Small intestine (tissue), 7 donors: ENCODE data around the gene DNAH9. TPM values are rescaled to one million over a fixed set of nuclear protein-coding genes. Genes with fewer than 3 reads are reported as not detected.

Experiments
- DNase-seq, 2 donors: peaks; one replicate each; pipeline versions ENCODE4 v3.0.0 to v3.0.0-alpha.2; 2013
- FAIRE-seq: peaks from 2 replicates; lab custom pipeline; 2012; peaks lifted over from hg19 to GRCh38; lab: Jason Lieb, UNC
- H3K27ac ChIP-seq, 3 donors: one replicate each; pipeline ENCODE4 v1.5.1; 2013; ENCODE audit warnings: low read length in 2 of 3, mild to moderate bottlenecking in 2 of 3, control low read depth in 1 of 3, inconsistent platforms in 1 of 3, low read depth in 1 of 3, moderate library complexity in 1 of 3
- H3K27me3 ChIP-seq, 3 donors: one replicate each; pipeline ENCODE4 v1.6.1; 2013; ENCODE audit warnings: low read length in 3 of 3, inconsistent platforms in 1 of 3; ENCODE audit not compliant: control insufficient read depth in 3 of 3, insufficient read depth in 3 of 3
- H3K36me3 ChIP-seq, 3 donors: one replicate each; pipeline ENCODE4 v1.6.1; 2013; ENCODE audit warnings: low read length in 3 of 3, inconsistent platforms in 1 of 3, low read depth in 1 of 3, mild to moderate bottlenecking in 1 of 3, moderate library complexity in 1 of 3; ENCODE audit not compliant: control insufficient read depth in 3 of 3, insufficient read depth in 2 of 3
- H3K4me1 ChIP-seq, 3 donors: one replicate each; pipeline ENCODE4 v1.6.1; 2013; ENCODE audit warnings: low read length in 2 of 3, inconsistent platforms in 1 of 3, low read depth in 1 of 3, mild to moderate bottlenecking in 1 of 3, moderate library complexity in 1 of 3; ENCODE audit not compliant: control insufficient read depth in 3 of 3, insufficient read depth in 2 of 3
- H3K4me3 ChIP-seq, 3 donors: one replicate each; pipeline ENCODE4 v1.5.1; 2013; ENCODE audit warnings: low read length in 3 of 3, control low read depth in 1 of 3, inconsistent platforms in 1 of 3, low read depth in 1 of 3, mild to moderate bottlenecking in 1 of 3, moderate library complexity in 1 of 3
- H3K9me3 ChIP-seq, 2 donors: one replicate each; pipeline ENCODE4 v1.6.1; 2013; ENCODE audit warnings: low read depth in 1 of 2, low read length in 1 of 2; ENCODE audit not compliant: control insufficient read depth in 2 of 2, insufficient read depth in 1 of 2
- WGBS, 3 donors: extraction: QIAGEN DNeasy Blood & Tissue Kit; methylation state at CpG; one replicate each; pipeline ENCODE4 v1.1.7; 2013; 5-methylcytosine and 5-hydroxymethylcytosine counted together
- polyA plus RNA-seq, 4 donors: library from polyadenylated mRNA; stranded (reverse) in 3 of 4; unstranded in 1 of 4; fragments of 200-250 nt in 3 of 4; fragments of 120-200 nt in 1 of 4; gene quantifications; one replicate each; pipeline versions ENCODE4 v1.2.1 to v1.2.3, GENCODE V29; 2013
- donor health status: healthy with polysubstance abuse.
- donor health status: control.
- donor health status: control.
- donor health status: Bipolar disorder and iron deficiency.
- donor health status: healthy.

Gene DNAH9
- polyA plus RNA-seq, 4 donors = 0.07 to 0.24 TPM; not detected in 2

GRCh38 chr17:11901931-11902330 is 303.7 kb downstream of the DNAH9 start:
- H3K4me3 ChIP-seq = no peak overlapping the region
- FAIRE-seq = no peak
- H3K27me3 ChIP-seq = no peaks in the 10 kb centered on the region
- no peak for DNase-seq
- 74 to 87% (median 85%) methylated on average over 2 of the region's 2 CpGs for WGBS, 3 donors
- H3K4me1 ChIP-seq = no peaks in the 10 kb centered on the region
- no peaks in the 10 kb centered on the region for H3K36me3 ChIP-seq
- no peak overlapping the region for H3K27ac ChIP-seq
- H3K9me3 ChIP-seq = no peaks in the 10 kb centered on the region

- no peak overlapping the region for H3K27ac ChIP-seq
- no peaks in the 10 kb centered on the region for H3K4me1 ChIP-seq
- no peak for FAIRE-seq
- no peak overlapping the region for H3K4me3 ChIP-seq
- 47 to 56% (median 47%) methylated on average over 7 of the region's 7 CpGs for WGBS, 3 donors
- DNase-seq = no peak
- H3K27me3 ChIP-seq = no peaks in the 10 kb centered on the region
- H3K9me3 ChIP-seq = peaks cover 0 to 3% of the 10 kb centered on the region in 2 donors
- no peaks in the 10 kb centered on the region for H3K36me3 ChIP-seq
Observed at GRCh38 chr17:11908711-11909146, 310.5 kb downstream of the DNAH9 start.

- no peaks in the 10 kb centered on the region for H3K4me1 ChIP-seq
- H3K9me3 ChIP-seq = peaks cover 0 to 3% of the 10 kb centered on the region in 2 donors
- H3K27me3 ChIP-seq = no peaks in the 10 kb centered on the region
- WGBS, 3 donors = 39 to 67% (median 43%) methylated on average over 5 of the region's 5 CpGs
- FAIRE-seq = no peak
- H3K27ac ChIP-seq = no peak overlapping the region
- H3K36me3 ChIP-seq = no peaks in the 10 kb centered on the region
- H3K4me3 ChIP-seq = no peak overlapping the region
- DNase-seq = no peak
Observed at GRCh38 chr17:11909348-11909747, 311.1 kb downstream of the DNAH9 start.

GRCh38 chr17:11916091-11916490 is 317.8 kb downstream of the DNAH9 start:
- peaks cover 0 to 3% of the 10 kb centered on the region in 2 donors for H3K9me3 ChIP-seq
- 4 to 8% (median 7%) methylated on average over 2 of the region's 2 CpGs for WGBS, 3 donors
- H3K27ac ChIP-seq = no peak overlapping the region
- H3K4me3 ChIP-seq = no peak overlapping the region
- no peak for DNase-seq
- no peaks in the 10 kb centered on the region for H3K4me1 ChIP-seq
- no peaks in the 10 kb centered on the region for H3K27me3 ChIP-seq
- no peaks in the 10 kb centered on the region for H3K36me3 ChIP-seq
- FAIRE-seq = no peak

- Histone ChIP-seq H3K27me3 (no peaks in the 10 kb centered on the region), H3K4me1 (no peaks in the 10 kb centered on the region), H3K36me3 (no peaks in the 10 kb centered on the region), H3K9me3 (no peaks in the 10 kb centered on the region), H3K27ac (no peak overlapping the region), H3K4me3 (no peak overlapping the region)
- no peak for DNase-seq
- 80 to 87% (median 83%) methylated on average over 5 of the region's 5 CpGs for WGBS, 3 donors
- FAIRE-seq = no peak
Observed at GRCh38 chr17:11917415-11917814, 319.1 kb downstream of the DNAH9 start.

GRCh38 chr17:11921296-11921695 is 323.0 kb downstream of the DNAH9 start:
- no peak overlapping the region for H3K4me3 ChIP-seq
- DNase-seq (no peak), FAIRE-seq (no peak)
- H3K36me3 ChIP-seq = no peaks in the 10 kb centered on the region
- WGBS, 3 donors = 86 to 92% (median 91%) methylated on average over 6 of the region's 6 CpGs
- H3K4me1 ChIP-seq = no peaks in the 10 kb centered on the region
- no peaks in the 10 kb centered on the region for H3K9me3 ChIP-seq
- no peaks in the 10 kb centered on the region for H3K27me3 ChIP-seq
- H3K27ac ChIP-seq = no peak overlapping the region

- Histone ChIP-seq H3K4me1 (no peaks in the 10 kb centered on the region), H3K9me3 (no peaks in the 10 kb centered on the region), H3K4me3 (no peak overlapping the region), H3K36me3 (no peaks in the 10 kb centered on the region), H3K27ac (no peak overlapping the region), H3K27me3 (no peaks in the 10 kb centered on the region)
- WGBS, 3 donors = 40 to 75% (median 52%) methylated on average over 1 of the region's 1 CpG
- DNase-seq (no peak), FAIRE-seq (no peak)
Observed at GRCh38 chr17:11922638-11923037, 324.4 kb downstream of the DNAH9 start.

GRCh38 chr17:11924076-11924475 is 325.8 kb downstream of the DNAH9 start:
- FAIRE-seq (no peak), DNase-seq (no peak)
- Histone ChIP-seq H3K27me3 (no peaks in the 10 kb centered on the region), H3K4me1 (no peaks in the 10 kb centered on the region), H3K9me3 (no peaks in the 10 kb centered on the region), H3K27ac (no peak overlapping the region), H3K36me3 (no peaks in the 10 kb centered on the region), H3K4me3 (no peak overlapping the region)
- 57 to 65% (median 60%) methylated on average over 6 of the region's 6 CpGs for WGBS, 3 donors
